NB4 (cell line): ENCODE results near the gene KIF3A.

ENCODE experiments used
- POLR2A ChIP-seq: IDR thresholded peaks from 2 replicates; pipeline ENCODE4 v1.6.1; 2011; ENCODE audit warnings: mild to moderate bottlenecking; ENCODE audit not compliant: insufficient read length; ENCODE audit errors: extremely low read depth
- TF ChIP-seq, protein P1 (sequence below): IDR thresholded peaks from one replicate; pipeline ENCODE4 v1.5.1; 2012; ENCODE audit warnings: low read depth, low read length

DNA sequence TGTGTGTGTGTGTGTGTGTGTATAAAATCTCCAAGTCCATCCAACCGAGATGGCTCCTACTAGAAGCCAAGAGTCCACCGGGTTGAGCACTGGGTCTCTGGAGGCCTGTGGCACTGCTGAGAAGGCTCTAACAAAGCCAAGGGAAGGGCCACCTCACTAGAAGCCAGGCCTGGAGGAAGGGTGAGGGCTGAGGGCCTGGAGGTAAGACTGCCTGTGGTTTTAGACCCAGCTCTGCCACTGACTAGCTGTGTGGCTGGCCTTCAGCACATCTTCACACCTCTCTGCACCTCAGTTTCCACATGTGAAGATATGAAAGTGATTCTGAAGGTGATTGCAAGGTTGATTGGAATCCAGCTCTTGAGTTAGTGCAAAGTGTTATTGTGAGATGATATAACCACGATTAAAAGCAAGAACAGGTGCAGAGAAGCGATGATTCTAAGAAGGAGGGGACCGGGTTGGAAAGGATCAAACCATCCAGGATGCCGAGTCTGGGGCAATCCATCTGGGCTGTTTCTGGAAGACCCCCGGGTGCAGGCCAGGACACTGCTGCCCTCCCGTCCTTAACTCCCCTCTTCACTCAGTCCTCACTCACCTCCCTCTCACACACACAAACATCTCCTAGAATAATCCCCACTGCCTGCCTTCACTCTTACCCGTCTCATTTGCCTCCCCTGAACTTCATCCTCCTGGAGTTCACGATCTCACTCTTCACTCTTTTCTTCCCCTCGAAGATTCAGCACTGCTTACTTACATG, 61.2 kb downstream of the KIF3A start:
- TF ChIP-seq, protein P1, sequence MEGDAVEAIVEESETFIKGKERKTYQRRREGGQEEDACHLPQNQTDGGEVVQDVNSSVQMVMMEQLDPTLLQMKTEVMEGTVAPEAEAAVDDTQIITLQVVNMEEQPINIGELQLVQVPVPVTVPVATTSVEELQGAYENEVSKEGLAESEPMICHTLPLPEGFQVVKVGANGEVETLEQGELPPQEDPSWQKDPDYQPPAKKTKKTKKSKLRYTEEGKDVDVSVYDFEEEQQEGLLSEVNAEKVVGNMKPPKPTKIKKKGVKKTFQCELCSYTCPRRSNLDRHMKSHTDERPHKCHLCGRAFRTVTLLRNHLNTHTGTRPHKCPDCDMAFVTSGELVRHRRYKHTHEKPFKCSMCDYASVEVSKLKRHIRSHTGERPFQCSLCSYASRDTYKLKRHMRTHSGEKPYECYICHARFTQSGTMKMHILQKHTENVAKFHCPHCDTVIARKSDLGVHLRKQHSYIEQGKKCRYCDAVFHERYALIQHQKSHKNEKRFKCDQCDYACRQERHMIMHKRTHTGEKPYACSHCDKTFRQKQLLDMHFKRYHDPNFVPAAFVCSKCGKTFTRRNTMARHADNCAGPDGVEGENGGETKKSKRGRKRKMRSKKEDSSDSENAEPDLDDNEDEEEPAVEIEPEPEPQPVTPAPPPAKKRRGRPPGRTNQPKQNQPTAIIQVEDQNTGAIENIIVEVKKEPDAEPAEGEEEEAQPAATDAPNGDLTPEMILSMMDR = no peak
- no peak for TF ChIP-seq POLR2A
